H4 (cell line): ENCODE measurements around the gene SECISBP2. TPM values are rescaled to one million over a fixed set of nuclear protein-coding genes. Genes with fewer than 3 reads are reported as not detected.
A peak's percentile ranks its signal among the peaks of the same experiment; 100 is the strongest.
"Not testable (repeated sequence)": the region's sequence is repeated elsewhere in the genome, so short reads cannot be mapped to it uniquely, and the experiment has no call there.

Experiments used
- DNase-seq: peaks from one replicate; pipeline ENCODE4 v3.0.0-alpha.2; 2015; ENCODE audit warnings: low spot score
- total RNA-seq: library from RNA; depleted of rRNA; stranded (reverse); fragments of >200 nt; shearing (Covaris generic); gene quantifications from 2 replicates; pipeline ENCODE4 v1.2.3, GENCODE V29; 2014; rRNA removed

SECISBP2 gene, protein sequence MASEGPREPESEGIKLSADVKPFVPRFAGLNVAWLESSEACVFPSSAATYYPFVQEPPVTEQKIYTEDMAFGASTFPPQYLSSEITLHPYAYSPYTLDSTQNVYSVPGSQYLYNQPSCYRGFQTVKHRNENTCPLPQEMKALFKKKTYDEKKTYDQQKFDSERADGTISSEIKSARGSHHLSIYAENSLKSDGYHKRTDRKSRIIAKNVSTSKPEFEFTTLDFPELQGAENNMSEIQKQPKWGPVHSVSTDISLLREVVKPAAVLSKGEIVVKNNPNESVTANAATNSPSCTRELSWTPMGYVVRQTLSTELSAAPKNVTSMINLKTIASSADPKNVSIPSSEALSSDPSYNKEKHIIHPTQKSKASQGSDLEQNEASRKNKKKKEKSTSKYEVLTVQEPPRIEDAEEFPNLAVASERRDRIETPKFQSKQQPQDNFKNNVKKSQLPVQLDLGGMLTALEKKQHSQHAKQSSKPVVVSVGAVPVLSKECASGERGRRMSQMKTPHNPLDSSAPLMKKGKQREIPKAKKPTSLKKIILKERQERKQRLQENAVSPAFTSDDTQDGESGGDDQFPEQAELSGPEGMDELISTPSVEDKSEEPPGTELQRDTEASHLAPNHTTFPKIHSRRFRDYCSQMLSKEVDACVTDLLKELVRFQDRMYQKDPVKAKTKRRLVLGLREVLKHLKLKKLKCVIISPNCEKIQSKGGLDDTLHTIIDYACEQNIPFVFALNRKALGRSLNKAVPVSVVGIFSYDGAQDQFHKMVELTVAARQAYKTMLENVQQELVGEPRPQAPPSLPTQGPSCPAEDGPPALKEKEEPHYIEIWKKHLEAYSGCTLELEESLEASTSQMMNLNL
- 14.1 and 18.7 TPM in 2 replicates for total RNA-seq

DNA sequence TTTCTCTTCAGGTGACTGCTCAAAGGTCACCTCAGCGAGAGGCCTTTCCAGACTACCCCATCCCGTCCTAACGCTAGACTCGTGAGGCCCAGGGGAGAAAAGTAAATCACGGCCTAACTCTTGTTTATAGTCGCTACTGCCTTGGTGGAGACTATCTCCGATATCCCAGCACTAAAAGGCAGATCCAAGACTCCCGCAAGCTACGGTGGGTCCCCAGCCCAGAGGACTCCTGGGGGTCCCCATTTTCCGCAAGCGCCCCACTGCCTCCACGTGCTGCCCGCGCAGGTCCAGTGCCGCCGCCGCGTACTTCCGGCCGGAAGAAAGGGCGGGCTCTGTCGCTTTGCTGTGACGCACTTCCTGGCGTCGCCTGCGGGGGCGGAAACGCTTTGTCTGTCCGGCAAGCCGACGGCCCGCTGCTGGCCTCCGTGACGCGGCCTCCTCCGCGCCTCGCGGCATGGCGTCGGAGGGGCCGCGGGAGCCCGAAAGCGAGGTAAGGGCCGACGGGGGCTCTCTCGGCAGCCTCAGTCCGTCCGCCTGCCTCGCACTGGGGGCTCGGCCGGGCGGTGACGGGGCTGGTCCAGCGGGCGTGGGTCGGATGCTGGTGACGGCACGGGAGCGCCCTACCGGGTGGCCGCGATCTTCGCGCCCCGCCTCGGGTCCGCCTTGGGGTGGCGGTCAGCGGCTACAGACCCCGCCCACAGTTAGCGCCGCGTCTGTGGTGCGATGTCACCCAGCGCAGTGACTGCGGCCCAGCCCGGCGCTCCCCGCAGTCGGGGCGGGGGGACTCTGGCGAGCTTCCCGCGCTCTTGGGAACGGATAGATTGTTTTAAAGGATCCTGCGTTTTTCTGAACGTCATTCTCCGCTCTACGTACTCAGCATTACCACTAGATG is at the start of gene SECISBP2:
SECISBP2 (plus strand) TSS at position 378 of the 892 bp plus-strand sequence; CDS start at position 455, 77 bp downstream.
- peak; percentile 91 for DNase-seq

DNA sequence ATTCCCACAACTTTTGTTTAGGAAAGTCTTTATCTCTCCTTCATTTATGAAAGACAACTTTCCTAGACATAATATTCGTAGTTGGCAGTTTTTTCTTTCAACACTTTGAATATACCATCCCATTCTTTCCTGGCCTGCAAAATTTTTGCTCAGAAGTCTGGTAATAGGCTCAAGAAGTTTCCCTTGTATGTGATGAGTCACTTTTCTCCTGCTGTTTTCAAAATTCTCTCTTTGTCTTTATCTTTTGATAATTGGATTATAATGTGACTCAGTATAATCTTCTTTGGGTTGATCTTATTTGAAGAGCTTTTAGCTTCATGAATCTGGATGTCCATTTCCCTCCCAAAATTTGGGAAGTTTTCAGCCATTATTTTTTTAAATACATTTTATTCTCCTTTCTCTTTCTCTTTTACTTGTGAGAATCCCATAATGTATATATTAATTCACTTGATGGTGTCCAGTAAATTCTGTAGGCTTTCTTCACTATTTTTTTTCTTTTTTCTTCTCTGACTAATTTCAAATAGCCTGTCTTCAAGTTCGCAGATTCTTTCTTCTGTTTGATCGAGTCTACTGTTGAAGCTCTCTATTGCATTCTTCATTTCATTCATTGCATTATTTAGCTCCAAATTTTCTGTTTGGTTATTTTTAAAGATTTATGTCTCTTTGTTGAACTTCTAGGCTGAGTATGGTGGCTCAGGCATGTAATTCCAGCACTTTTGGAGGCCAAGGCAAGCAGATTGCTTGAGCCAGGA is 44.6 kb upstream of the SECISBP2 start:
- DNase-seq: no peak

DNA sequence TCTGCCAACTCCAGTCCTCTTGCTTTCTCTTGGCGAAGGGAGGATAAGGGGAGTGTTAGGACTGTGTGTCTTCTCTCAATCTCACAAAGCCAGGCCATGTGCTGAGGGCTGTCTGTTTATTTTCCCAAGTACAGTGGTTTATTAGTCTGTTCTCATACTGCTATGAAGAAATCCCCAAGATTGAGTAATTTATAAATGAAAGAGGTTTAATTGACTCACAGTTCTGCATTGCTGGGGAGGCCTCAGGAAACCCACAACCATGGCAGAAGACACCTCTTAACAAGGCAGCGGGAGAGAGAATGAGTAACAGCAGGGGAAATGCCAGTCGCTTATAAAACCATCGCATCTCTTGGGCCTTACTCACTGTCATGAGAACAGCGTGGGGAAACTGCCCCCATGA is 43.5 kb upstream of the SECISBP2 start:
- no peak for DNase-seq

DNA sequence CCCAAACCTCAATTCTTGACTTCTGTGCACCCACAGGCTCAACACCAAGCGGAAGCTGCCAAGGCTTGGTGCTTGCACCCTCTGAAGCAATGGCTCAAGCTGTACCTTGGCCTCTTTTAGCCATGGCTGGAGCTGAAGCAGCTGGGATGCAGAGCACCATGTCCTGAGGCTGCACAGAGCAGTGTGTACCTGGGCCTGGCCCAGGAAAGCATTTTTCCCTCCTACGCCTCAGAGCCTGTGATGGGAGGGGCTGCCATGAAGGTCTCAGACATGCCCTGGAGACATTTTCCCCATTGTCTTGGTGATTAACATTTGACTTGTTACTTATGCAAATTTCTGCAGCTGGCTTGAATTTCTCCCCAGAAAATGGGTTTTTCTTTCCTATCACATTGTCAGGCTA is 42.3 kb upstream of the SECISBP2 start:
- not testable (repeated sequence) for DNase-seq

DNA sequence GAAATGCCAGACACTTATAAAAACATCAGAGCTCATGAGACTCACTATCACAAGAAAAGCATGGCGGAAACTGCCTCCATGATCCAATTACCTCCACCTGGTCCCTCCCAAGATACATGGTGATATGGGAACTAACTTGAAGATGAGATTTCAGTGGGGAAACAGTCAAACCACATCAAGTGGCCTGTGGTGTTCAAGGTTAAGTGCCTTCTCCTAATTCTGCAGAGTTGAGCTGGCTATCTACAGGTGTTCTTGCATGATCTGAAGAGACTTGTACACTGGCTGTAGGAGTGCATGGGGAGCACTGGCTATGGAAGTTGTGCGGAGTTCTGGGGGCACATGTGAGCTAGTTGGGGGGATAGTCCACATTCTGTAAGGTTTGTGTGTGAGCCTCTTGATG is 41.3 kb upstream of the SECISBP2 start:
- no peak for DNase-seq

DNA sequence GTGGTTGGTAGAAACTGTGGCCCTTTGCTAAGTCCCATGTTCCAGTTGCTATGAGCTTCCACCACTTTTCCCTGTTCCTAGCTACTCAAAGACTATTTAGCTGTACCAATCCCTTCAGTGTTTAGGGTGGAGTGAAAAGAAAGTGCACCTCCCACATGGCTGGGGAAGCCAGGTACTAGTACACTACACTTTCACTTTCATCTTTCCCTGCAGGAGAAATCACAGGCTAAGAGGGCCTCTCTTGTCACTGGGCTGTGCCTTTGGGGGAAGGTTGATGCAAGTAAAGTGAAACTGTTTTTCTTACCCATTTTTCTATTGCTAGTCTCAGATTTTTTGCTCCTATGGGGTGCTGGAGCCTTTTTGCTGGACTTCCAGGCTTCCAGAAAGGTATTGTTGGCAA is 40.8 kb upstream of the SECISBP2 start:
- peak; percentile 48 for DNase-seq

DNA sequence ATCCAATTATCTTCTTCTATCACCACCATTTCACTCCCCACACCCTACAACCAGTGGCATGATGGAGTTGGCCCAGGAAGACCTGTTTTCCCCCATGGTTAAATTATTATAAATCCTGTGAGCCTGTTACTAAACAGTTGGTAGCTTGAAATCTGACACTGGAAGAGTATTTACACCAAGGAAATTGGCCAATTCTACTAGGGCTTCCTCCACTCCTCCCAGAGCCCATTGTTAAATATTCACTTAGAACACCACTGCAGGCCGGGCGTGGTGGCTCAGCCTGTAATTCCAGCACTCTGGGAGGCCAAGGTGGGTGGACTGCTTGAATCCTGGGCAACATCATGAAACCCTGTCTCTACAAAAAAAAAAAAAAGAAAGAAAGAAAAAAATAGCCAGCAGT is 39.7 kb upstream of the SECISBP2 start:
- no peak for DNase-seq

DNA sequence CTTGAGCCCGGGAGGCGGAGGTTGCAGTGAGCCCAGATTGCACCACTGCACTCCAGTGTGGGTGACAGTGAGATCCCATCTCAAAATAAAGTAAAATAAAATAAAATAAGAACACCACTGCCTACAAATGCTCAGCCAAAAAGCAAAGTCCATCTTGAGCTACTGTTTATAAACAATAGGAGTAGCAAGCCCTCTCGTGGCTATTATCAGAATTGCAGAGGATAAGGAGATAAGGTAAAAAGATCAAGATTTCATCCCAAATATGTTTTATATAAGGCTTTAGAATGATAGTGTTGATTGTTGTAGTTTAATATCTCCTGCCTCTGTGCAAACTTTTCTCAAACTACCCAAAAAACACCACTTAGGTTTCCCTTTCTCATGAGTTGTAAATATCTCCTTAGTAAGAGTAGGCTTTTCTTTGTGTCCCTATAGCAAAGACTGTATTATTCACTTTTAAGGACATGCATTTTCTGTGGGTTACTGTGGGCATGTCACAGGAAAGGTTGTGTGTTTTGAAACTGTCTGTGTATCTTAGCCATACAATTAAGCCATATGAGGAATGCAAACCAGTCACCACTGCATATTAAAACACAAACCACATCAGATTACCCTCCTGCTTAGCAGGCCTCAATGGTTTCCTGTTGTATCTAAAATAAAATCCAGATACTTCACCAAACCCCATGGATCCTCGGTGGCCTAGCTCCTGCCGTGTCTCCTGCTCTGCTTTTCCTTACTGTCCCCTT is 39.1 kb upstream of the SECISBP2 start:
- DNase-seq: peak; percentile 44

DNA sequence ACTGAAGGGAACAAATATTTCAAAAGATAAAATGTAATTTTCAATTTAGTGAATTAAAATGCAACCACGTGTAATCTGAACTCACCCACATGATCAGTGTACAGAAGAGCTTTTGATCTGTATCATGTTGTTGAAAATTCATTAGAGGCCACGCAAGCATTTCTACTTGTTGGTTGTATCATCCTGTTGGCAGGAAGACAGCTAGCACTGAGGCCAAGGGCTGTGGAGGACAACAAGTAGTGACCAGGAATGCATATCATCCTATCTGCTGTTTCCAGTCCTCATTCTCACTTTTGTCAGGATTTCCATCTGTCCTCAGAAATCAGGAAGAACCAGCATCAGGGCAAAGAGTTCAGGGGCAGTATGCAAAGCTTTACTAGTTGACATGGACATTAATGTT is 37.2 kb upstream of the SECISBP2 start:
- DNase-seq: no peak

DNA sequence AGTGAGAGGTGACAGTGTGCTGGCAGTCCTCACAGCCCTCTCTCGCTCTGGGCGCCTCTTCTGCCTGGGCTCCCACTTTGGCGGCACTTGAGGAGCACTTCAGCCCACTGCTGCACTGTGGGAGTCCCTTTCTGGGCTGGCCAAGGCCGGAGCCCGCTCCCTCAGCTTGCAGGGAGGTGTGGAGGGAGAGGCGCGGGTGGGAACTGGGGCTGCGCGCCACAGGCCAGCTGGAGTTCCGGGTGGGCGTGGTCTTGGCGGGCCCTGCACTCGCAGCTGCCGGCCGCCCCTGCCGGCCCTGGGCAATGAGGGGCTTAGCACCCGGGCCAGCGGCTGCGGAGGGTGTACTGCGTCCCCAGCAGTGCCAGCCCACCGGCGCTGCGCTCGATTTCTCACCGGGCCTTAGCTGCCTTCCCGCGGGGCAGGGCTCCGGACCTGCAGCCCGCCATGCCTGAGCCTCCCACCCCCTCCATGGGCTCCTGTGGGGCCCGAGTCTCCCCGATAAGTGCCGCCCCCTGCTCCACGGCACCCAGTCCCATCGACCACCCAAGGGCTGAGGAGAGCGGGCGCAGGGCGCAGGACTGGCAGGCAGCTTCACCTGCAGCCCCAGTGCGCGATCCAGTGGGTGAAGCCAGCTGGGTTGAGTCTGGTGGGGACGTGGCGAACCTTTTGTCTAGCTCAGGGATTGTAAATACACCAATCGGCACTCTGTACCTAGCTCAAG is 35.9 kb upstream of the SECISBP2 start:
- not testable (repeated sequence) for DNase-seq

DNA sequence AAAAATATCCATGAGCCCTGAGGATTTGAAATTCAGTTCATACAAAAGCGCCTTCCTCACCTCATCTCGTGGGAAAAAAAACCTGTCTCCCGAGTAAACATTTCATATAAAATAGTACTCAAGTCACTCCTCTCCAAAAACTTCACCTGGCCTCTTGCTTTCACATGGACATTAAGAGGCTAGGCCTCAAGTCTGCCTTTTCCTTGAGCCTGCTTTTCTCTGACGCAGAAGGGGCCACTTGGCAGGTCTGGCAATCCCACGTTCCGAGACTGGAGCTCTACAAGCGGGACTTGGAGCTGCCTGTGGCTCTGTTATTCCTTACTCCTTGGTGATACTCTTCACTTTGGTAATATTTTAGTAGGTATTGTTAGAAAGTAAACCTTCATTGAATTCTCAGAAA is 34.2 kb upstream of the SECISBP2 start:
- DNase-seq: no peak

DNA sequence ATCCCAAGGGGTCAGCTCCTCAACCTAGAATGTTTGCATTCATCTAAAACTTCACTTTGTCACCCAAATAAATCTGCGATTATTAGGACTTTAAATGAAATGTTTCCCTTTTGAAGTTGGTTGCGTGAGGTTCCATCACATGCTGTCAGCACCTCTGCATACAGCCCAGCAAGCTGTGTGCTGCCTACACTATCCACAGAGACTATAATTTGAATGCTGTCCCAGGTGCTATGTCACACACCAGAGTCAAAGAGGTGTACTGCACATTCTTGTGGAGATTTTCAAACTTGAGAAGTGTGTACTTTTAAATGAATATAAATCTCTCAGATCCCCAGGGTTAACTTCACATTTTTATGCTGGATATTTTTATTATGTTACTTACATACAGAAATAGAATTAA is 26.6 kb upstream of the SECISBP2 start:
- DNase-seq: no peak

DNA sequence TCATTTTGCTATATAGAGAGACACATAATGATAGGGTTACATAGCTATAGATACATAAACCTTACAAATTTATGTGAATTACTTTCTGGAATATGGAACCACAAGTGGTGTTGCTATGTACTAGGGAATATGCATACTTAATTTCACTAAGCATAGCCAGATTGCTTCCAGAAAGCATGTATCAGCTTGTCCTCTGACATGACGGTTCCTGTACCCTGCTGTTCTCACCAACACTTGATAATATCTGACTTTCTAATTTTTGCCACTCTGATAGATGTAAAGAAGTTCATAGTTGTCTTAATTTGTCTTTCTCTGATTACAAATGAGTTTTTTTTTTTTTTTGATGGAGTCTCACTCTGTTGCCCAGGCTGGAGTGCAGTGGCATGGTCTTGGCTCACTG is 25.3 kb upstream of the SECISBP2 start:
- DNase-seq: no peak

DNA sequence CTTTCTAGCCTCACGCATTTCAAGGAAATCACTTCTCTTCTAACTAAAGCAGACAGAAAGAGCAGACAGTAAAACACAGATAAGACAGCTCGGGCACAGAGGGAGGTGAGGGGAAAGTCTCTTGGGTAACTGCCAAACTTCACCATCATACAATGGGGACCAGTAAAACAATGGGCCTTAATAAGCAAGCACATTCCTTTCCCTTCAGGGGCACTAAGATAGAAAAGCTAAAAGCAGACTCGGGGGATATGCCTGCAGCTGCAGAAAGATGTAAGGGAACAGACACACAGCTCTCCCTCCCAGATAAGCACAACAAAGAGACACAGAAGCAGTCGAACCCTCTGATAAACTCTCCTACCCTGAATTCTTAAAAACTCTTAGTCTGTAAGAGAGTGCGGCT is 22.9 kb upstream of the SECISBP2 start:
- DNase-seq: no peak

DNA sequence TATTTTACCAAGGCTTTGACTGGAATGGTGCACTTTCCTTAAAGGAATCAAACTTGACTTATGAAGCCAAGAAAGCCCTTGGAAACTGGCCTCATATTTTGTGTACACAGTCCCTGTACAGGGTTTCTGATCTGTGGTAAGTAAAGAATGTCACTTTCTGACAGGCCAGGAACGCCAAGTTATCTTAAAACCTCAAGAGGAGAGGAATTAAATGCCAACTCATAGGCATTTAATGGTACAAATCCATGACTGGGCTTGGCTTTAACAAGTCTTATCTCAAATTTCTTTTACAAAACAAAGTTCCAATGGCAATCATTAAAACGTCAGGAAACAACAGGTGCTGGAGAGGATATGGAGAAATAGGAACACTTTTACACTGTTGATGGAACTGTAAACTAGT is 16.3 kb upstream of the SECISBP2 start:
- peak; percentile 27 for DNase-seq

DNA sequence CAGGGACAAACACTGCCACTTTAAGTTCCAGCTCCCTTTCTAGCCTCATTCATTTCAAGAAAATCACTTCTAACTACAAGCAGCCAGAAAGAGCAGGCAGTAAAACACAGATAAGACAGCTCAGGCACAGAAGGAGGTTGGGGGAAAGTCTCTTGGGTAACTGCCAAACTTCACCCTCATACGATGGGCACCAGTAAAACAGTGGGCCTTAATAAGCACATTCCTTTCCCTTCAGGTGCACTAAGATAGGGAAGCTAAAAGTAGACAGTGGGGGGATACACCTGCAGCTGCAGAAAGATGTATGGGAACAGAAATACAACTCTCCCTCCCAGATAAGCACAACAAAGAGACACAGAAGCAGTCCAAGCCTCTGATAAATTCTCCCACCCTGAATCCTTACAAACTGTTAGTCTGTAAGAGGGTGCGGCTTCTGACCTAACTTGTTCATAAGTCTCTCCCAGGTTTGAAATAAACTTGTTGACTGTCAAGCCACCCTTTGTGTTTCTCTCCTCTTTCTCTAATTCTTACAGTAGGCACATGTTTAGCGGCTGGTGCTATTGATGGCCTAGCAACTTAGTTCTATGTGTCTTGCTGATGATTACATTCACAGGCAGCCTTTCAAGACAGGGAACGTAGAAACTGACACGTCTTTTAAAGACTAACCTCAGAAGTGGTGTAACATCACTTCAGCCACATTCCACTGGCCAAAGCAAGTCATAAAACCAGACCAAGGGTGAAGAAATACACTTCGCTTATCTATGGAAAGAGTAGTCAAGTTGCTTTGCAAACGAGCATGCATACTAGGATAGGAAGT is 14.1 kb upstream of the SECISBP2 start:
- no peak for DNase-seq

DNA sequence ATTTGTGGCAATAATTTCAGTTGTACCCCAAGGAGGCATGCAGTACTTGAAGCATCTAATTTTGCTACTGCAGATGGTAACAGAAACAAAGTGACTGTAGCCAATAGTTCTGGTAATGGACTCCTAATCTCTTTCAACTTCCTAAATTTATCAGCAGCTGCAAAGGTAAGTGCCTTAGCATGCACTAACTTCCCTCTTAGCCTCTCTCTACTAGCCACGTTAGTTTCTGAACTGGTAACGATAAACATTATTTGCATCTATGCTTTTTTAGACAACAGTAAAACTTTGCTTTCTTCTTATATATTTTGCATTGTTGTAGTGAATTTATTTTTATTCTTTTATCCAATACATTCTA is 13.5 kb upstream of the SECISBP2 start:
- DNase-seq: no peak

DNA sequence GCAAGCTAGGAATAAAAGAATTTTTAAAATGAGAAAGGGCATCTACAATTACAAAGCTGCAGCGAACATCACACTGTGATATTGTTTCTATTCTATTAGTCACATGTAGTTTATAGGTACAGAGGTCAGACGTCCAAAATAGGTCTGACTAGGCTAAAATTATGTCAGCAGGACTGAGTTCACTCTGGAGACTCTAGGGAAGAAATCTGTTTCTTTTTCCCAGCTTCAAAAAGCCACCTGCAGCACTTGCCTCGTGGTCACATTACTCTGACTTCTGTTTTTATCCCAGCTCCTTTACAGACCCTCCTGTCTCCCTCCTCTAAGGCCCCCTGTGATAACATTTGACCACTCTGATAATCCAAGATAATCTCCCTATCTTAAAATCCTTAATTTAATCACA is 12.4 kb upstream of the SECISBP2 start:
- DNase-seq: no peak

DNA sequence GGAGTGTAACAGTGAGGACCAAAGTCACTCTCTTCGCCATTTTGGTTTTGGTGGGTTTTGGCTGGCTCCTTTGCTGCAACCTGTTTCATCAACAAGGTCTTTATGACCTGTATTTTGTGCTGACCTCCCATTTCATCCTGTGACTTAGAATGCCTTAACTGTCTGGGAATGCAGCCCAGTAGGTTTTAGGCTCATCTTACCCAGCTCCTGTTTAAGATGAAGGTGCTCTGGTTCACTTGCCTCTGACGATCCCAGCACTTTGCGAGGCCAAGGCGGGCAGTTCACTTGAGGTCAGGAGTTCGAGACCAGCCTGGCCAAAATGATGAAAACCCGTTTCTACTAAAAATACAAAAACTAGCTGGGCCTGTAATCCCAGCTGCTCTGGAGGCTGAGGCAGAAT is 9.1 kb upstream of the SECISBP2 start:
- no peak for DNase-seq
